Endothelial cell of umbilical vein (primary cell): ENCODE results near the gene MAP6. TPM values are rescaled to one million over a fixed set of nuclear protein-coding genes. Genes with fewer than 3 reads are reported as not detected.

ENCODE experiments used
- BruUV-seq: library from RNA; stranded (reverse); fragments of 400-500 nt; replicated peaks from 2 replicates; lab custom pipeline; 2021; lab: Mats Ljungman, UMichigan
- CTCF ChIA-PET: fragments of 300-600, 350-600 bp; sonication (Branson Sonifier 250); formaldehyde crosslinking; loops from one replicate; lab custom pipeline; 2021; ENCODE audit warnings: antibody characterized with exemption, inconsistent platforms; lab: Charles Lee
- POLR2A ChIA-PET: fragments of 300-600, 350-600 bp; sonication (Branson Sonifier 250); formaldehyde crosslinking; loops from one replicate; lab custom pipeline; 2021; ENCODE audit warnings: antibody characterized with exemption, inconsistent platforms; lab: Charles Lee
- DNase-seq: peaks from one replicate; pipeline ENCODE4 v3.0.0-alpha.2; 2011; ENCODE audit warnings: low read depth, low spot score
- FAIRE-seq: peaks from 2 replicates; lab custom pipeline; 2011; peaks lifted over from hg19 to GRCh38; lab: Jason Lieb, UNC
- H2AFZ ChIP-seq: 2 replicates; pipeline ENCODE4 v1.6.0; 2012; ENCODE audit warnings: low read depth, low read length, control low read depth, inconsistent platforms
- H3K27ac ChIP-seq: 2 replicates; pipeline ENCODE4 v1.5.1; 2011; ENCODE audit warnings: low read depth, mild to moderate bottlenecking, control low read depth, low read length, moderate library complexity; ENCODE audit not compliant: insufficient read depth
- H3K27me3 ChIP-seq, 2 experiments: 2 replicates each; pipeline versions ENCODE4 v1.6.0 to v1.6.1; 2011; ENCODE audit warnings: low read length in 2 of 2, mixed read lengths in 1 of 2; ENCODE audit not compliant: control insufficient read depth in 2 of 2, insufficient read depth in 2 of 2
- H3K36me3 ChIP-seq, 2 experiments: 2 replicates in 1 of 2; 3 replicates in 1 of 2; pipeline ENCODE4 v1.5.1; 2011; ENCODE audit warnings: low read length in 2 of 2, mild to moderate bottlenecking in 1 of 2, moderate library complexity in 1 of 2; ENCODE audit not compliant: control insufficient read depth in 2 of 2, insufficient read depth in 2 of 2; ENCODE audit errors: extremely low read depth in 1 of 2
- H3K4me1 ChIP-seq: 3 replicates; pipeline ENCODE4 v1.5.1; 2011; ENCODE audit warnings: mild to moderate bottlenecking, low read length; ENCODE audit not compliant: control insufficient read depth, insufficient read depth; ENCODE audit errors: extremely low read depth
- H3K4me2 ChIP-seq: 2 replicates; pipeline ENCODE4 v1.6.1; 2011; ENCODE audit warnings: low read length, control low read depth, mixed read lengths; ENCODE audit not compliant: insufficient read depth
- H3K4me3 ChIP-seq, 3 experiments: fragments of 200-600 bp in 1 of 3; sonication (generic), shearing (Covaris generic) in 1 of 3; replicated peaks in 1 of 3; 2 replicates each; pipeline ENCODE4 v1.5.1; 2011 to 2016; ENCODE audit warnings: control low read depth in 3 of 3, low read length in 3 of 3, mild to moderate bottlenecking in 2 of 3, inconsistent platforms in 1 of 3, low read depth in 1 of 3, moderate library complexity in 1 of 3; ENCODE audit not compliant: insufficient read depth in 1 of 3
- H3K79me2 ChIP-seq: 2 replicates; pipeline ENCODE4 v1.6.0; 2012; ENCODE audit warnings: low read length, inconsistent platforms; ENCODE audit not compliant: control insufficient read depth, insufficient read depth
- H3K9ac ChIP-seq: replicated peaks from 2 replicates; pipeline ENCODE3; 2011; ENCODE audit warnings: low read length, control low read depth; ENCODE audit not compliant: insufficient read depth; ENCODE audit errors: extremely low read depth
- H3K9me1 ChIP-seq: replicated peaks from 3 replicates; pipeline ENCODE4 v1.6.0; 2011; ENCODE audit warnings: mild to moderate bottlenecking, low read length; ENCODE audit not compliant: control insufficient read depth, insufficient read depth; ENCODE audit errors: extremely low read depth
- H3K9me3 ChIP-seq: replicated peaks from 2 replicates; pipeline ENCODE4 v1.5.1; 2012; ENCODE audit warnings: low read length, inconsistent platforms; ENCODE audit not compliant: control insufficient read depth, insufficient read depth
- H4K20me1 ChIP-seq: replicated peaks from 2 replicates; pipeline ENCODE3; 2011; ENCODE audit warnings: mild to moderate bottlenecking, low read length; ENCODE audit not compliant: control insufficient read depth, insufficient read depth; ENCODE audit errors: extremely low read depth
- CTCF ChIP-seq, 2 donors: IDR thresholded peaks; 1 replicate in 1 of 2; 2 replicates in 1 of 2; pipeline ENCODE4 v1.5.1; 2011; ENCODE audit warnings: low read length in 2 of 2, mild to moderate bottlenecking in 2 of 2, moderate library complexity in 2 of 2, control low read depth in 1 of 2, inconsistent platforms in 1 of 2, low read depth in 1 of 2; ENCODE audit not compliant: insufficient read depth in 1 of 2; ENCODE audit errors: extremely low read depth in 1 of 2
- EZH2 ChIP-seq: IDR thresholded peaks from 2 replicates; pipeline ENCODE4 v1.6.1; 2012; ENCODE audit warnings: borderline replicate concordance, low read depth, mild to moderate bottlenecking, moderate library complexity, low read length, inconsistent platforms; ENCODE audit not compliant: severe bottlenecking
- FOS ChIP-seq: IDR thresholded peaks from 2 replicates; pipeline ENCODE4 v1.6.1; 2011; ENCODE audit warnings: mild to moderate bottlenecking, low read length, moderate library complexity, borderline replicate concordance; ENCODE audit not compliant: insufficient read depth
- GATA2 ChIP-seq: IDR thresholded peaks from 2 replicates; pipeline ENCODE4 v1.7.0; 2011; ENCODE audit warnings: low read depth, mild to moderate bottlenecking, moderate library complexity, mixed read lengths, low read length; ENCODE audit not compliant: insufficient read length, insufficient read depth
- JUN ChIP-seq: IDR thresholded peaks from 2 replicates; pipeline ENCODE4 v1.6.1; 2011; ENCODE audit warnings: borderline replicate concordance, low read depth; ENCODE audit not compliant: insufficient read length, insufficient read depth
- MAX ChIP-seq: IDR thresholded peaks from 2 replicates; pipeline ENCODE4 v1.6.1; 2011; ENCODE audit not compliant: insufficient read depth, insufficient read length
- MYC ChIP-seq: IDR thresholded peaks from one replicate; pipeline ENCODE4 v1.6.1; 2011; ENCODE audit warnings: mild to moderate bottlenecking, low read depth, low read length
- POLR2A ChIP-seq: IDR thresholded peaks from 2 replicates; pipeline ENCODE4 v1.6.1; 2012; ENCODE audit warnings: low read depth, mild to moderate bottlenecking, control low read depth, low read length
- POLR2AphosphoS5 ChIP-seq: IDR thresholded peaks from 2 replicates; pipeline ENCODE4 v1.6.1; 2012; ENCODE audit warnings: low read depth, mild to moderate bottlenecking, control low read depth, low read length, moderate library complexity; ENCODE audit not compliant: insufficient read depth
- dilution Hi-C: fragments of 300-500 bp; cut with MboI; formaldehyde crosslinking; loops from one replicate; pipeline ENCODE4 v1.15.0; 2019; ENCODE audit warnings: low sequenced_read_pairs; ENCODE audit not compliant: extremely low pct_ligation_motif_present
- intact Hi-C: fragments of 100-400 bp; cut with micrococcal nuclease; formaldehyde crosslinking; loops from one replicate; pipeline ENCODE4 v1.10.0; 2022
- polyA plus RNA-seq, 4 experiments: library from polyadenylated mRNA; depleted of rRNA in 3 of 4; stranded (reverse) in 3 of 4; unstranded in 1 of 4; fragments of >200 nt; gene quantifications; 2 replicates each; pipeline versions ENCODE4 v1.2.1 to v1.2.3, GENCODE V29; 2011 to 2012; ENCODE audit warnings: missing spikeins in 1 of 4
- total RNA-seq: library from RNA; stranded (reverse); gene quantifications from 2 replicates; pipeline ENCODE4 v1.2.3, GENCODE V29; 2021

Gene MAP6
- total and polyA plus RNA-seq, 2 donors (not counting 3 experiments of a cell fraction or from before 2014, with no cell fraction given): 0.12 TPM; not detected in 1

- Histone ChIP-seq H3K4me2 (no peak overlapping the region), H3K4me1 (no peaks in the 10 kb centered on the region), H3K27me3 (peaks cover 28 to 43% of the 10 kb centered on the region in 2 experiments), H3K27ac (no peak overlapping the region), H4K20me1 (no peaks in the 10 kb centered on the region), H3K36me3 (no peaks in the 10 kb centered on the region), H3K4me3 (no peak overlapping the region), H2AFZ (no peak overlapping the region), H3K79me2 (no peaks in the 10 kb centered on the region), H3K9me3 (no peaks in the 10 kb centered on the region), H3K9ac (no peak overlapping the region), H3K9me1 (no peaks in the 10 kb centered on the region)
- dilution Hi-C loops (no loop called here), intact Hi-C loops (no loop called here)
- no peak for TF ChIP-seq JUN
- no peak for TF ChIP-seq EZH2
- no peak for TF ChIP-seq MYC
- TF ChIP-seq GATA2: no peak
- TF ChIP-seq MAX: no peak
- TF ChIP-seq CTCF (IDR thresholded peaks at IDR 0.05; ENCODE audit: extremely low read depth in 1 of 2, insufficient read depth in 1 of 2, low read depth in 1 of 2, low read length in 2 of 2): no peak
- no peak for TF ChIP-seq POLR2A
- TF ChIP-seq POLR2AphosphoS5: no peak
- no peak for TF ChIP-seq FOS
- no peak for FAIRE-seq
- no TSS peak for BruUV-seq
- ChIA-PET POLR2A (no interaction called here), CTCF (interaction anchor here (1.1 kb wide), 1 partner anchor 10 kb away, joined by 3 read pairs; no protein-coding TSS in a partner anchor)
- no peak for DNase-seq
Observed at GRCh38 chr11:75635066-75635862, 33.6 kb downstream of the MAP6 start.
